ENCODE measurements around the gene ARHGAP28. TPM values are rescaled to one million over a fixed set of nuclear protein-coding genes. Genes with fewer than 3 reads are reported as not detected.

The ARHGAP28 gene
- total RNA-seq, 2 donors from 2014 or later = 16.3 to 16.5 TPM

- Histone ChIP-seq H3K4me3 (no peak overlapping the region), H3K4me1 (peaks cover 8% of the 10 kb centered on the region), H3K36me3 (replicated peaks in 1 of 2; ENCODE audit: insufficient read depth in 1 of 2, low read depth in 2 of 2) (no peaks in the 10 kb centered on the region), H3K9me3 (no peaks in the 10 kb centered on the region), H3K27ac (no peak overlapping the region), H3K27me3 (no peaks in the 10 kb centered on the region)
- no peak for ATAC-seq
- 81 to 88% methylated on average over 5 of the region's 5 CpGs for WGBS, 2 donors
- intact Hi-C loops (cut with DNase I) = loop anchor here (10.0 kb wide), 1 partner anchor 131 kb away; no protein-coding TSS in a partner anchor
- DNase-seq = no peak
- TF ChIP-seq POLR2A (IDR thresholded peaks at IDR 0.05) (no peak), CTCF (IDR thresholded peaks at IDR 0.05) (no peak)
These were observed 14.5 kb downstream of the ARHGAP28 start for GRCh38 chr18:6743999-6744398.

GRCh38 chr18:6744816-6745455 is 15.4 kb downstream of the ARHGAP28 start:
- ATAC-seq (no peak), DNase-seq (no peak)
- intact Hi-C loops (cut with DNase I) = loop anchor here (10.0 kb wide), 1 partner anchor 130 kb away; no protein-coding TSS in a partner anchor
- H3K9me3 ChIP-seq = no peaks in the 10 kb centered on the region
- no peak overlapping the region for H3K4me3 ChIP-seq
- H3K27me3 ChIP-seq = no peaks in the 10 kb centered on the region
- no peak for TF ChIP-seq CTCF (IDR thresholded peaks at IDR 0.05)
- TF ChIP-seq POLR2A (IDR thresholded peaks at IDR 0.05) = no peak
- 79 to 90% methylated on average over 1 of the region's 1 CpG for WGBS, 2 donors
- H3K4me1 ChIP-seq = peaks cover 8% of the 10 kb centered on the region
- H3K36me3 ChIP-seq (replicated peaks in 1 of 2; ENCODE audit: insufficient read depth in 1 of 2, low read depth in 2 of 2) = no peaks in the 10 kb centered on the region
- no peak overlapping the region for H3K27ac ChIP-seq

GRCh38 chr18:6745504-6746031 is 16.1 kb downstream of the ARHGAP28 start:
- H3K4me3 ChIP-seq = no peak overlapping the region
- ATAC-seq = no peak
- no peaks in the 10 kb centered on the region for H3K36me3 ChIP-seq (replicated peaks in 1 of 2; ENCODE audit: insufficient read depth in 1 of 2, low read depth in 2 of 2)
- DNase-seq = no peak
- no peaks in the 10 kb centered on the region for H3K27me3 ChIP-seq
- no peak for TF ChIP-seq CTCF (IDR thresholded peaks at IDR 0.05)
- TF ChIP-seq POLR2A (IDR thresholded peaks at IDR 0.05) = no peak
- no peak overlapping the region for H3K27ac ChIP-seq
- intact Hi-C loops (cut with DNase I) = loop anchor here (10.0 kb wide), 1 partner anchor 129 kb away; no protein-coding TSS in a partner anchor
- H3K9me3 ChIP-seq = no peaks in the 10 kb centered on the region
- H3K4me1 ChIP-seq = peaks cover 8% of the 10 kb centered on the region
- 91 to 92% methylated on average over 5 of the region's 5 CpGs for WGBS, 2 donors

- ATAC-seq (no peak), DNase-seq (no peak)
- no peak overlapping the region for H3K27ac ChIP-seq
- no peaks in the 10 kb centered on the region for H3K27me3 ChIP-seq
- H3K4me1 ChIP-seq = peaks cover under 1% of the 10 kb centered on the region
- H3K4me3 ChIP-seq = no peak overlapping the region
- TF ChIP-seq CTCF (IDR thresholded peaks at IDR 0.05) (no peak), POLR2A (IDR thresholded peaks at IDR 0.05) (no peak)
- intact Hi-C loops (cut with DNase I) = loop anchor here (10.0 kb wide), 1 partner anchor 128 kb away; no protein-coding TSS in a partner anchor
- WGBS, 2 donors = 87 to 94% methylated on average over 2 of the region's 2 CpGs
- H3K9me3 ChIP-seq = no peaks in the 10 kb centered on the region
- H3K36me3 ChIP-seq (replicated peaks in 1 of 2; ENCODE audit: insufficient read depth in 1 of 2, low read depth in 2 of 2) = no peaks in the 10 kb centered on the region
These were observed 17.0 kb downstream of the ARHGAP28 start for GRCh38 chr18:6746386-6746960.

All from body of pancreas (tissue), 4 donors.